ENCODE measurements around the gene NHSL2. TPM values are rescaled to one million over a fixed set of nuclear protein-coding genes. Genes with fewer than 3 reads are reported as not detected.
A peak's percentile ranks its signal among the peaks of the same experiment; 100 is the strongest.

NHSL2 gene
- polyA plus RNA-seq, 3 donors = 16.6 to 39.8 (median 22.8) TPM

DNA sequence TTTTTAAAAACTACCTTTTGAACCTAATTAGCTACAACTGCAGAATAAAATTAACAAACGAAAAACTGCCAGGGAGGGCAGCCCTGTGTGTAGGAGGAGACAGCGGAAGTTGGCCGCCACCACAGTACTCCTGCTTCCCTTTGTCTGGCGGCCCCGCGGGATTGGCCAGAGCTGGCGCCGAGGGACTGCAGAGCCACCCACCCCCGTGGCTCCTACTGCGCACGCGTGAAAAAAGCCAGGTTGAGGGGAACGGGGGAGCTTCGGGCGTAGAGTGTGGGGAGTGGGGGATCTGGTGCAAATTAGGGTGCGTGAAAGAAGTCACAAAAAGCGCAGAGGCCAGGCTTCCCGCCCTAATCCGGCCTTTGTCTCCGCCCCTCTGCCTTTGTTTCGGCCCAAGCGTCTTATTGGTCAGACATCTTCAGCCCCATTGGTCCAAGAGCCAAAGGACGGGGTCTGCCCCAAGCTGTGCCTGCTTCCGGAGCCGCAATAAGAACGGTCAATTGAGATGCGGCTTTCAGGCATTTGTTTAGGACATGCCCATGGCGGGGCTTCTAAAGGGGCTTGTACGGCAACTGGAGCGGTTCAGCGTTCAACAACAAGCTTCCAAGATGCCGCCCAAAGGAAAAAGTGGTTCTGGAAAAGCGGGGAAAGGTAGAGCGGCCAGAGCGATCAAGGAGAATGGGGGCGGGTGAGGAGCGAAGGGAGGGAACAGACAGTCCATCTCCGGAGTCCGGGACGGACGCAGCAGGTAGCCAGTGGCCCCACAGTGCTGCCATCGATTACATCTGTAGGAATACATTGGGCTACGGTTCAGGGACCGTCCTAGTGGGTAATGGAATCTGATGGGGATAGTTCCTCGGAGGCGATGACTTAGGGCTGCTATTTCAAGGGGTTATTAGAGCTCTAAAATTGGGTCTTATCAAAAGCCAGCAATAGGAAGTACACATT lies 270.8 kb downstream of the NHSL2 start, which contains the start of gene PIN4:
TSS of gene PIN4 (plus strand) at position 580 of the 948 bp plus-strand sequence. CDS start at position 609, 29 bp downstream.
- H3K9me3 Mint-ChIP-seq = peaks cover 0 to 6% (median 2%) of the 10 kb centered on the region in 7 donors
- H3K9ac ChIP-seq (ENCODE audit: insufficient read depth, low read length, poor library complexity, severe bottlenecking) = peak within 1 kb of the TSS; percentile 65
- H3K36me3 Mint-ChIP-seq = peaks cover 0 to 4% of the 10 kb centered on the region in 2 donors
- peak within 1 kb of the TSS; percentile 73 to 74 for H3K27ac ChIP-seq (ENCODE audit: low read depth in 1 of 2, low read length in 2 of 2)
- peak within 1 kb of the TSS; percentile 75 to 85 (median 80) for H3K4me3 ChIP-seq (replicated peaks in 1 of 3; ENCODE audit: low read depth in 2 of 3, low read length in 3 of 3)
- no peak within 1 kb of the TSS for H3K4me3 Mint-ChIP-seq
- intact Hi-C loops (cut with micrococcal nuclease) = loop anchor here in 1 of 2 donors (10.0 kb wide), 1 partner anchor 47 kb away; the partner anchor contains the start of gene RTL5
- peaks cover 2% of the 10 kb centered on the region for H3K4me1 Mint-ChIP-seq
- H3K4me1 ChIP-seq (ENCODE audit: control insufficient read depth in 1 of 2, insufficient read depth in 2 of 2, low read length in 2 of 2) = peaks cover 14 to 21% of the 10 kb centered on the region in 2 donors
- no peaks in the 10 kb centered on the region for H3K9me3 ChIP-seq (replicated peaks in 1 of 2; ENCODE audit: control insufficient read depth in 1 of 2, insufficient read depth in 1 of 2, low read length in 2 of 2)
- peaks cover 2 to 4% of the 10 kb centered on the region in 2 donors for H3K36me3 ChIP-seq (replicated peaks in 1 of 2; ENCODE audit: control insufficient read depth in 1 of 2, insufficient read depth in 2 of 2, low read length in 2 of 2)
- H3K4me2 ChIP-seq (replicated peaks; ENCODE audit: extremely low read depth, low read length, poor library complexity, severe bottlenecking) = peak within 1 kb of the TSS; percentile 84
- H3K27me3 Mint-ChIP-seq (ENCODE audit: low read depth in 3 of 3) = peaks cover 0 to 5% (median 0%) of the 10 kb centered on the region in 3 donors
- TF ChIP-seq, protein P1, sequence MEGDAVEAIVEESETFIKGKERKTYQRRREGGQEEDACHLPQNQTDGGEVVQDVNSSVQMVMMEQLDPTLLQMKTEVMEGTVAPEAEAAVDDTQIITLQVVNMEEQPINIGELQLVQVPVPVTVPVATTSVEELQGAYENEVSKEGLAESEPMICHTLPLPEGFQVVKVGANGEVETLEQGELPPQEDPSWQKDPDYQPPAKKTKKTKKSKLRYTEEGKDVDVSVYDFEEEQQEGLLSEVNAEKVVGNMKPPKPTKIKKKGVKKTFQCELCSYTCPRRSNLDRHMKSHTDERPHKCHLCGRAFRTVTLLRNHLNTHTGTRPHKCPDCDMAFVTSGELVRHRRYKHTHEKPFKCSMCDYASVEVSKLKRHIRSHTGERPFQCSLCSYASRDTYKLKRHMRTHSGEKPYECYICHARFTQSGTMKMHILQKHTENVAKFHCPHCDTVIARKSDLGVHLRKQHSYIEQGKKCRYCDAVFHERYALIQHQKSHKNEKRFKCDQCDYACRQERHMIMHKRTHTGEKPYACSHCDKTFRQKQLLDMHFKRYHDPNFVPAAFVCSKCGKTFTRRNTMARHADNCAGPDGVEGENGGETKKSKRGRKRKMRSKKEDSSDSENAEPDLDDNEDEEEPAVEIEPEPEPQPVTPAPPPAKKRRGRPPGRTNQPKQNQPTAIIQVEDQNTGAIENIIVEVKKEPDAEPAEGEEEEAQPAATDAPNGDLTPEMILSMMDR (IDR thresholded peaks at IDR 0.05) = no peak
- H4K20me1 ChIP-seq (ENCODE audit: insufficient read depth, low read length) = no peaks in the 10 kb centered on the region
- no peak within 1 kb of the TSS for H3K27ac Mint-ChIP-seq
- peaks cover 13% of the 10 kb centered on the region for H3K79me2 ChIP-seq (ENCODE audit: insufficient read depth, low read length)
- H3K27me3 ChIP-seq (ENCODE audit: control insufficient read depth in 2 of 2, insufficient read depth in 2 of 2, low read length in 2 of 2) = no peaks in the 10 kb centered on the region
- 0% methylated on average over 20 of the region's 46 CpGs for WGBS (ENCODE audit: insufficient coverage)
- peak within 1 kb of the TSS; percentile 68 for H2AFZ ChIP-seq (ENCODE audit: insufficient read depth, low read depth, low read length, poor library complexity, severe bottlenecking)
- DNase-seq = peak; percentile 87 to 90 (median 89)

DNA sequence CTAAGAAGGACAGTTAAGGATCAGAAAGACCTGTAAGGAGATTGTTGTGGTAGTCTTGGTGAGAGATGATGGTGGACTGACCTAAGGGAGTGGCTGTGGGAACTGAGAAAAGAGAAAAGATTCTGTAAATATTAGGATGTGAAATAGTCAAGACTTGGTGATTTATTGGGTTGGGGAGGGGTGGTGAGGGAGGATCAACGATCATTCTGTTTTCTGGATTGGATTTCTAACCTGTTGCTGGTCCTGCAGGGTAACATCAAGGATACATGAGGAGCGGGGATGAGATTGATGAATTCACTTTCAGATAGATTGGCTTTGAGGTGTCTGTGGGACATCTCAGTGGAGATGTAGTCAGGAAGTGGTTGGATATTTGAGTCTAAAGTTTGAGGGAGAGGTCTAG lies 272.3 kb downstream of the NHSL2 start:
- Histone ChIP-seq H3K4me3 (replicated peaks in 1 of 3; ENCODE audit: low read depth in 2 of 3, low read length in 3 of 3) (no peak overlapping the region), H3K9me3 (replicated peaks in 1 of 2; ENCODE audit: control insufficient read depth in 1 of 2, insufficient read depth in 1 of 2, low read length in 2 of 2) (no peaks in the 10 kb centered on the region), H3K36me3 (replicated peaks in 1 of 2; ENCODE audit: control insufficient read depth in 1 of 2, insufficient read depth in 2 of 2, low read length in 2 of 2) (peaks cover 6 to 10% of the 10 kb centered on the region in 2 donors), H3K4me2 (replicated peaks; ENCODE audit: extremely low read depth, low read length, poor library complexity, severe bottlenecking) (peak overlapping the region; percentile 84), H3K79me2 (ENCODE audit: insufficient read depth, low read length) (peaks cover 13% of the 10 kb centered on the region), H3K4me1 (ENCODE audit: control insufficient read depth in 1 of 2, insufficient read depth in 2 of 2, low read length in 2 of 2) (peaks cover 14 to 21% of the 10 kb centered on the region in 2 donors), H4K20me1 (ENCODE audit: insufficient read depth, low read length) (no peaks in the 10 kb centered on the region), H3K9ac (ENCODE audit: insufficient read depth, low read length, poor library complexity, severe bottlenecking) (no peak overlapping the region), H2AFZ (ENCODE audit: insufficient read depth, low read depth, low read length, poor library complexity, severe bottlenecking) (no peak overlapping the region), H3K27me3 (ENCODE audit: control insufficient read depth in 2 of 2, insufficient read depth in 2 of 2, low read length in 2 of 2) (no peaks in the 10 kb centered on the region), H3K27ac (ENCODE audit: low read depth in 1 of 2, low read length in 2 of 2) (no peak overlapping the region)
- intact Hi-C loops (cut with micrococcal nuclease) = loop anchor here in 1 of 2 donors (10.0 kb wide), 1 partner anchor 48 kb away; the partner anchor contains the start of gene RTL5
- H3K36me3 Mint-ChIP-seq = peaks cover 0 to 9% of the 10 kb centered on the region in 2 donors
- TF ChIP-seq, protein P1 (IDR thresholded peaks at IDR 0.05) = no peak
- WGBS (ENCODE audit: insufficient coverage) = 60% methylated on average over 1 of the region's 2 CpGs
- no peak overlapping the region for H3K27ac Mint-ChIP-seq
- peaks cover 0 to 4% (median 0%) of the 10 kb centered on the region in 3 donors for H3K27me3 Mint-ChIP-seq (ENCODE audit: low read depth in 3 of 3)
- H3K9me3 Mint-ChIP-seq = peaks cover 0 to 6% (median 0%) of the 10 kb centered on the region in 7 donors
- DNase-seq = no peak
- no peak overlapping the region for H3K4me3 Mint-ChIP-seq
- H3K4me1 Mint-ChIP-seq = peaks cover 2% of the 10 kb centered on the region
